GM23338 (cell line): ENCODE data around the gene CLIC5. TPM values are rescaled to one million over a fixed set of nuclear protein-coding genes. Genes with fewer than 3 reads are reported as not detected.

Experiments
- ATAC-seq: fragments of 200-7000 bp; cut with Tn5 transposase; 3 replicates; pipeline ENCODE4 v1.9.1; 2020
- DNase-seq: peaks from one replicate; pipeline ENCODE4 v3.0.0-alpha.2; 2015; ENCODE audit warnings: low spot score
- H2AFZ ChIP-seq: fragments of 200-600 bp; sonication (generic); 2 replicates; pipeline ENCODE4 v1.8.0; 2016; ENCODE audit warnings: antibody characterized with exemption, mild to moderate bottlenecking, moderate library complexity
- H3F3A ChIP-seq: fragments of 200-600 bp; sonication (generic); replicated peaks from 2 replicates; pipeline ENCODE4 v1.8.0; 2017; ENCODE audit warnings: antibody characterized with exemption, mixed run types, low read depth
- H3K27ac ChIP-seq: fragments of 200-600 bp; sonication (generic); 2 replicates; pipeline ENCODE4 v1.6.1; 2016; ENCODE audit warnings: low read depth
- H3K27me3 ChIP-seq: fragments of 200-600 bp; sonication (generic); 2 replicates; pipeline ENCODE4 v1.8.0; 2016; ENCODE audit warnings: mild to moderate bottlenecking, mixed run types, moderate library complexity; ENCODE audit not compliant: insufficient read depth
- H3K36me3 ChIP-seq: fragments of 200-600 bp; sonication (generic); 2 replicates; pipeline ENCODE4 v1.8.0; 2016; ENCODE audit warnings: mild to moderate bottlenecking; ENCODE audit not compliant: insufficient read depth
- H3K4me1 ChIP-seq: fragments of 200-600 bp; sonication (generic); 2 replicates; pipeline ENCODE4 v1.8.0; 2016; ENCODE audit warnings: mild to moderate bottlenecking, moderate library complexity; ENCODE audit not compliant: insufficient read depth
- H3K4me2 ChIP-seq: fragments of 200-600 bp; sonication (generic); 2 replicates; pipeline ENCODE4 v1.7.1; 2017; ENCODE audit warnings: mixed run types
- H3K4me3 ChIP-seq: fragments of 200-600 bp; sonication (generic); 2 replicates; pipeline ENCODE4 v1.6.1; 2016; ENCODE audit warnings: mixed run types
- H3K79me2 ChIP-seq: fragments of 200-600 bp; sonication (generic); replicated peaks from 2 replicates; pipeline ENCODE4 v1.8.0; 2017; ENCODE audit warnings: mild to moderate bottlenecking; ENCODE audit not compliant: insufficient read depth
- H3K9me2 ChIP-seq: fragments of 200-600 bp; sonication (generic); 2 replicates; pipeline ENCODE4 v1.8.0; 2017; ENCODE audit not compliant: insufficient read depth
- H4K20me1 ChIP-seq: fragments of 200-600 bp; sonication (generic); replicated peaks from 2 replicates; pipeline ENCODE4 v1.8.0; 2017; ENCODE audit warnings: mild to moderate bottlenecking; ENCODE audit not compliant: insufficient read depth
- H3K27ac Mint-ChIP-seq: 2 replicates; pipeline ENCODE4 v1.8.0; 2020; ENCODE audit warnings: inconsistent platforms, mild to moderate bottlenecking, moderate library complexity, mixed read lengths
- H3K27me3 Mint-ChIP-seq: 3 replicates; pipeline ENCODE4 v1.8.0; 2022; ENCODE audit warnings: low read depth, mild to moderate bottlenecking, moderate library complexity, mixed read lengths, inconsistent platforms; ENCODE audit not compliant: insufficient read depth, poor library complexity
- H3K36me3 Mint-ChIP-seq: 3 replicates; pipeline ENCODE4 v1.8.0; 2021; ENCODE audit warnings: low read depth, mild to moderate bottlenecking, inconsistent platforms, moderate library complexity, mixed read lengths
- H3K4me1 Mint-ChIP-seq: 3 replicates; pipeline ENCODE4 v1.8.0; 2020; ENCODE audit warnings: mild to moderate bottlenecking, inconsistent platforms, mixed read lengths
- H3K4me3 Mint-ChIP-seq: 3 replicates; pipeline ENCODE4 v1.8.0; 2021; ENCODE audit warnings: moderate library complexity, mild to moderate bottlenecking, inconsistent platforms, mixed read lengths
- H3K9me3 Mint-ChIP-seq: 3 replicates; pipeline ENCODE4 v1.8.0; 2020; ENCODE audit warnings: moderate library complexity, mild to moderate bottlenecking, inconsistent platforms, mixed read lengths
- CREB1 ChIP-seq: fragments of 250-450 bp; sonication (Bioruptor Pico); IDR thresholded peaks from 2 replicates; pipeline ENCODE4 v1.5.0; 2020; ENCODE audit warnings: low read depth, mild to moderate bottlenecking, moderate library complexity
- CTCF ChIP-seq, 2 experiments: fragments of 200-600 bp in 1 of 2; sonication (generic) in 1 of 2; conservative IDR thresholded peaks; 2 replicates each; pipeline versions ENCODE4 v1.5.1 to v1.6.1; 2016 to 2017; ENCODE audit warnings: antibody characterized with exemption in 2 of 2, low read depth in 2 of 2, mild to moderate bottlenecking in 2 of 2, moderate library complexity in 1 of 2
- ETS1 ChIP-seq: IDR thresholded peaks from 2 replicates; pipeline ENCODE4 v1.6.1; 2016; ENCODE audit warnings: antibody characterized with exemption
- EZH2 ChIP-seq: fragments of 200-600 bp; sonication (generic); IDR thresholded peaks from one replicate; pipeline ENCODE4 v1.8.0; 2017; ENCODE audit warnings: antibody characterized with exemption, mild to moderate bottlenecking, low read depth; ENCODE audit not compliant: unreplicated experiment
- EZH2phosphoT487 ChIP-seq: fragments of 200-600 bp; sonication (generic); IDR thresholded peaks from one replicate; pipeline ENCODE4 v1.8.1; 2018; ENCODE audit warnings: antibody characterized with exemption; ENCODE audit not compliant: unreplicated experiment
- JUNB ChIP-seq: IDR thresholded peaks from one replicate; pipeline ENCODE4 v1.6.1; 2016; ENCODE audit warnings: antibody characterized with exemption; ENCODE audit not compliant: unreplicated experiment
- NANOG ChIP-seq: IDR thresholded peaks from 2 replicates; pipeline ENCODE4 v1.6.1; 2016; ENCODE audit warnings: antibody characterized with exemption, borderline replicate concordance
- POLR2AphosphoS5 ChIP-seq: IDR thresholded peaks from 2 replicates; pipeline ENCODE4 v1.6.1; 2016; ENCODE audit warnings: antibody characterized with exemption, low read depth
- STAT1 ChIP-seq: IDR thresholded peaks from one replicate; pipeline ENCODE4 v1.6.1; 2016; ENCODE audit warnings: antibody characterized with exemption; ENCODE audit not compliant: unreplicated experiment
- ZNF114 ChIP-seq: fragments of 250-450 bp; sonication (Bioruptor Pico); IDR thresholded peaks from 2 replicates; pipeline ENCODE4 v1.5.0; 2020; ENCODE audit warnings: mild to moderate bottlenecking, moderate library complexity
- ZNF331 ChIP-seq: fragments of 250-450 bp; sonication (Bioruptor Pico); IDR thresholded peaks from 2 replicates; pipeline ENCODE4 v1.5.0; 2020; ENCODE audit warnings: low read depth, mild to moderate bottlenecking, moderate library complexity
- ZNF462 ChIP-seq: fragments of 250-450 bp; sonication (Bioruptor Pico); IDR thresholded peaks from 2 replicates; pipeline ENCODE4 v1.5.0; 2020; ENCODE audit warnings: mild to moderate bottlenecking, moderate library complexity
- polyA plus RNA-seq: library from polyadenylated mRNA; unstranded; fragments of >200 nt; fragmentation: Nextera tagmentation; extraction: Ambion mirVana; gene quantifications from 2 replicates; pipeline ENCODE4 v1.2.1, GENCODE V29; 2016
- total RNA-seq: library from RNA; depleted of rRNA; stranded (reverse); fragments of >200 nt; shearing (Covaris generic); gene quantifications from 2 replicates; pipeline ENCODE4 v1.2.3, GENCODE V29; 2014
- TF ChIP-seq, protein P1 (sequence below): IDR thresholded peaks from one replicate; pipeline ENCODE4 v1.6.1; 2018; ENCODE audit warnings: antibody characterized with exemption; ENCODE audit not compliant: unreplicated experiment

The CLIC5 gene
- total and polyA plus RNA-seq, 2 experiments from 2014 or later = 0.08 TPM; not detected in 1

- Mint-ChIP-seq H3K27me3 (peaks cover 2% of the 10 kb centered on the region), H3K9me3 (no peaks in the 10 kb centered on the region), H3K4me1 (no peaks in the 10 kb centered on the region), H3K27ac (no peak overlapping the region), H3K4me3 (no peak overlapping the region), H3K36me3 (no peaks in the 10 kb centered on the region)
- DNase-seq (no peak), ATAC-seq (no peak)
- no peak overlapping the region for H3K4me3 ChIP-seq
- H2AFZ ChIP-seq = no peak overlapping the region
- no peaks in the 10 kb centered on the region for H3K79me2 ChIP-seq
- H3K27me3 ChIP-seq = no peaks in the 10 kb centered on the region
- no peaks in the 10 kb centered on the region for H3F3A ChIP-seq
- no peaks in the 10 kb centered on the region for H3K4me1 ChIP-seq
- TF ChIP-seq EZH2 (no peak), NANOG (no peak), STAT1 (no peak), CTCF (conservative IDR thresholded peaks at IDR 0.05; ENCODE audit: low read depth in 2 of 2) (no peak), ZNF114 (CRISPR knock-in tag) (no peak), ZNF462 (CRISPR knock-in tag) (no peak), ETS1 (no peak), JUNB (no peak), CREB1 (no peak), EZH2phosphoT487 (no peak), ZNF331 (CRISPR knock-in tag) (no peak), POLR2AphosphoS5 (no peak)
- TF ChIP-seq, protein P1, sequence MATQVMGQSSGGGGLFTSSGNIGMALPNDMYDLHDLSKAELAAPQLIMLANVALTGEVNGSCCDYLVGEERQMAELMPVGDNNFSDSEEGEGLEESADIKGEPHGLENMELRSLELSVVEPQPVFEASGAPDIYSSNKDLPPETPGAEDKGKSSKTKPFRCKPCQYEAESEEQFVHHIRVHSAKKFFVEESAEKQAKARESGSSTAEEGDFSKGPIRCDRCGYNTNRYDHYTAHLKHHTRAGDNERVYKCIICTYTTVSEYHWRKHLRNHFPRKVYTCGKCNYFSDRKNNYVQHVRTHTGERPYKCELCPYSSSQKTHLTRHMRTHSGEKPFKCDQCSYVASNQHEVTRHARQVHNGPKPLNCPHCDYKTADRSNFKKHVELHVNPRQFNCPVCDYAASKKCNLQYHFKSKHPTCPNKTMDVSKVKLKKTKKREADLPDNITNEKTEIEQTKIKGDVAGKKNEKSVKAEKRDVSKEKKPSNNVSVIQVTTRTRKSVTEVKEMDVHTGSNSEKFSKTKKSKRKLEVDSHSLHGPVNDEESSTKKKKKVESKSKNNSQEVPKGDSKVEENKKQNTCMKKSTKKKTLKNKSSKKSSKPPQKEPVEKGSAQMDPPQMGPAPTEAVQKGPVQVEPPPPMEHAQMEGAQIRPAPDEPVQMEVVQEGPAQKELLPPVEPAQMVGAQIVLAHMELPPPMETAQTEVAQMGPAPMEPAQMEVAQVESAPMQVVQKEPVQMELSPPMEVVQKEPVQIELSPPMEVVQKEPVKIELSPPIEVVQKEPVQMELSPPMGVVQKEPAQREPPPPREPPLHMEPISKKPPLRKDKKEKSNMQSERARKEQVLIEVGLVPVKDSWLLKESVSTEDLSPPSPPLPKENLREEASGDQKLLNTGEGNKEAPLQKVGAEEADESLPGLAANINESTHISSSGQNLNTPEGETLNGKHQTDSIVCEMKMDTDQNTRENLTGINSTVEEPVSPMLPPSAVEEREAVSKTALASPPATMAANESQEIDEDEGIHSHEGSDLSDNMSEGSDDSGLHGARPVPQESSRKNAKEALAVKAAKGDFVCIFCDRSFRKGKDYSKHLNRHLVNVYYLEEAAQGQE = no peak
- no peaks in the 10 kb centered on the region for H3K36me3 ChIP-seq
- H3K4me2 ChIP-seq = no peak overlapping the region
- peaks cover 20% of the 10 kb centered on the region; the same call in 1 of the 2 replicates for H3K9me2 ChIP-seq
- no peak overlapping the region for H3K27ac ChIP-seq
- no peaks in the 10 kb centered on the region for H4K20me1 ChIP-seq
Observed at GRCh38 chr6:45987856-45988255, 27.8 kb downstream of the CLIC5 start.
